DMS53 (cell line): ENCODE measurements around the gene S100A12.

Experiments
- DNase-seq: peaks from one replicate; lab custom pipeline; 2025; lab: John Stamatoyannopoulos, UW

S100A12 gene

DNA sequence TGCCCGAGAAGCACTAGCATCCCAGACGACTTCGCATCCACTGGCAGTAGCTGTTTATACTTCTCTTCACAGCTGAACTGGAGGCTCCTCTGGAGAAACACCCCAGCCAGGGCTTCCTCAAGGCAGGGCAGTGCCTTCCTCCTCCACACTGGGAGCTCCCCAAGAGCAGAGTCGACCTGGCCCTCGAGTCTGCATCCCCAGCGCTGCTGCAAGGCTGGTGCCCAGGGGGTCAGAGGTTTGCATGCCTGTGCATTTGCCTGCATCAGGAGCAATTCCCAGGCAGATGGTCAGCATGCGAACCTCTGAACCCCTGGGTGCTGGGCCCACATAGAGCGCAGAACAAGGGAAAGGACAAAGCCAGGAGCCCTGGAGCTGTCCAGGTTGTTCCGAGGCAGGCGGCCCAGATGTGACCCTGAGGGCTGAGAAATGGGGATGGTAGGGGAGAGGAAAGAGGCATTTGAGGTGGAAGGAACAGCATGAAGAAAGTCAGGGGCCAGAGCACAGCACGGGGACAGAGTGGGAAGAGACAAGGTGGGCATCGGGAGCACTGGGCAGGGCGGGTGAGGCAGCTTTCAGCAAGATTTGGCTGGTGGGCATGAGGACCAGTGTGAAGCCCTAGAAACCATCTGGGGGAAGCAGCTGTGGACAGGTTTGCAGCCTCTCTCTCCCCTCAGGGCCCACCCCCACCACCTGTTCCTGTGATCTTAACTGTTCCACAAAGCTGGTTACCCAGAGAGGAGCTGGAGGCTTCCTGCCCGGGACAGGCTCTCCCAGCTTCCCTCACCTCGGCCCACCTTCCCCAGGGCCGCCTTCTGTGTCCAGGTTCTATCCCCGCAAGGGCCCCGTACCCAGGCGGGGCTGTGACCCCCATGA is 21.9 kb upstream of the S100A12 start:
- no peak for DNase-seq

DNA sequence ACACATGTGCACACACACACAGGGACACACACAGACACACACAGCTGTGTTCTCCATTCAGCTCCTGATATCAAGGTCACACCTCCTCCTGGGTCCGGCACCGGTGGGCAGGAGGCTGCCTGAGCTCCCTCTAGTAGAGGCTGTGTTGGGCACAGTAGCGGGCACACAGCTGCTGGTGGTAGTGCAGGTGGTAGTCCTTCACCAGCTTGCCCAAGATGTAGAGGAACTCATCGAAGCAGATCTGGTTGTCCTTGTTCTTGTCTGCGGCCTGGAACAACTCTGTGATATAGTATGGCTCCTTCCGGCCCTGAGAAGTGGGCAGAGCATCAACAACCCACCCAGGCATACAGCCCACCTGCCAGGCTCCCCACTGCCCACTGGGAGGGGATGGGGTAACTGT is 21.0 kb upstream of the S100A12 start:
- no peak for DNase-seq

DNA sequence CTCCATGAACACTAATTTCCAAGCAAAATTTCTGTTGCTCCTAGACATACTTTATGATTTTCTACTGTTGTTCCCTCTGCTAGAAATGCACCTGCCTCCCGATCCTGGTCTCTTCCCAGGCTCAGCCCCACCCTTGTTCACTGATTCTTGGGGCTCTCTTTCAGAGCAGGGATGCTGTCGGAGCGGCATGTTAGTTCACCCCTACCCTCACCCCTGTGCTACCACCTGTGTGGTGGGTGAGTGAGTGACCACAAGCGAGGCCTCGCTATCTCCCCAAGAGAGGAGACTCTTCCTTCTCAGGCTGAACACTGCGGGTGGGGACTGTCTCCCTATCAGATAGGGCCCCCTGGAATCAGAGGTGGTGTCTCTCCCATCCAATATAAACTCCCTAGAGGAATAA is 20.4 kb upstream of the S100A12 start:
- DNase-seq, result no peak

DNA sequence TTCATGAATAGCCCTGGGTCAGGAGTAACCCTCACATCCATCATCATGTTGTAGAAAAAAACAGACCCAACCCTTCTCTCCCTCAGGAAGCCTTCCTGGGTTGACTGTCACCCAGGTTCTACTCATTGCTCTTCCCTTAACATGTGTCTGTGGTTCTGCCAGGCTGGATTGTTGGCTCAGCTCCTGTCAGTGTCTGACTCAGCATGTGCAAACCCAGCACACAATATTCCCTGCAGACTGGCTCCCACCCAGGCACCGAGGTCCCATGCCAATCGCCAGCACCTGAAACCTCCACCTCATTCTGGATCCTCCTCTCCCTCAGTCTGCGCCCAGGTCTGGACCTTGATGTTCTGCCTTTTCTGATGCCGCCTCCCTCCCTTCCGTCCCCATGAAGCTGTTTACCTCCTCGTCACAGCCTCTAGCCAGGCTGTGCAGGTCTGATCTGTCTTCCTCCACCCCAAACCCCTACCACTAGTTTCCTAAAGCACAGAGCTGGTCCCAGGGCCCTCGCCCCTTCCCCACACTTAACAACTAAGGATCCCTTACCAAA is 19.8 kb upstream of the S100A12 start:
- DNase-seq, result no peak

DNA sequence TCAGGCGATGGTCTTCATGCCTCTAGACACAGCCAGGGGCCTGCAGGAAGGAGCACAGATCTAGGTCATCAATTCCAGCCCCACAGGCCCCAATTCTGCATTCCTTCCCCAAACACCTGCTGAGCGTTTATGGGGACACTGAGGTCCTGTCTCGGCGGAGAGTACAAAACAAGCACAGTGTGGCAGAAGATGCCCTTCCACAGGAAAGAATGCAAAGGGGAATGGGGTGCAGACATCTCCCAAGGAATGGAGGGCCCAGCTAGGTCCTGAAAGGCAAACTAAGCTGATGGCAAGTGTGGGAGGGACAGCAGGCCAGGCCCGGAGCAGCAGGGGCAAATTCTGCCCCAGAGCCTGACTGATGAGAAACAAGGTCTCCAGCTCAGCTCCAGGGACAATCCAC is 19.0 kb upstream of the S100A12 start:
- DNase-seq, result no peak

DNA sequence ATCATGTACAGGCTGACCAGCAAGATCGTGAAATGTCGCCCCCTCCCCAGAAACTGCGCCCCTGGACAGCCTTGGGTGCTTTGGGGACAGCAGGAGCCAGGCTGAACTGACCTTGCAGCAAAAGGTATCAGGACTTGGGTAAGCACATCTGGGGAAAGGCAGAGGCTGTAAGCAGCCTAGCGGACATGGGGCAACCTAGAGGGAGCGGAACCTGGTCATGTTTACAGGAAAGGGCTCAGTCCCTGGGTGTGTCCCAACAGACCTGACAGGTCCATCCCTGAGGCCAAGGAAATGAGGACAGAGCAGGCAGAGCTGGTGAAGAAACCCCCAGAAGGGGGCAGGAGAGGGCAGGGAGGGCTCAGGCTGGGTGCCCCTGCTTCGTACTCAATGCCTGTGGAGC is 18.5 kb upstream of the S100A12 start:
- no peak for DNase-seq

DNA sequence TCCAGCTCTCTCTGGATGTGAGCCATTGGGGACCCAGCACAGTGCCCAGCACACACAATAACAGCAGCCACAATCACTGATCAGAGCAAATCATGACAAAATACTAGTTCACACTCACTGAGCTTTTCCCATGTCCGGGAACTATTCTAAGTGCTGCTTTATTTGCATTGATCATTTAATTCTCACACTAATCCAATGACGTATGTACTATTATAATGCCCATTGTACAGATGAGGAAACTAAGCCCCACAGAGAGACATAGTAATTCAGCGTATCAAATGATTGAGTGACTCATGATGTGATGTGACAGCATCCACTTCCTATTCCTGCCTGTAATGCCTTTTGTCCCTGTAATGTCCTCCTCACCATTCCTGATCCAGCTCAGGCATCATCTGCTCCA is 17.4 kb upstream of the S100A12 start:
- no peak for DNase-seq

DNA sequence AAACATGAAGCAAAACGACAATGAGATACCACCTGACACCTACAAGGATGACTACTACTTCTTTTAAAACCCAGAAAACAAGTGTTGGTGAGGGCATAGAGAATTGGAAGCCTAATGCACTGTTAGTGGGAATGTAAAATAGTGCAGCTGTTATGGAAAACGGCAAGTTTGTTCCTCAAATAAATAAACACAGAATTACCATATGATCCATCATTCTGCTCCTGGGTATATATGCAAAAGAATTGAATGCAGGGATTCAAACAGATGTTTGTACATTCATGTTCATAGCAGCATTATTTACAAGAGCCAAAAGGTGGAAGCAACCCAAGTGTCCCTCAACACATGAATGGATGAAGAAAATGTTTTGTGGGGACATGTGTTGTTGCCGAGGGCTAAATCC is 16.8 kb upstream of the S100A12 start:
- DNase-seq, result no peak

DNA sequence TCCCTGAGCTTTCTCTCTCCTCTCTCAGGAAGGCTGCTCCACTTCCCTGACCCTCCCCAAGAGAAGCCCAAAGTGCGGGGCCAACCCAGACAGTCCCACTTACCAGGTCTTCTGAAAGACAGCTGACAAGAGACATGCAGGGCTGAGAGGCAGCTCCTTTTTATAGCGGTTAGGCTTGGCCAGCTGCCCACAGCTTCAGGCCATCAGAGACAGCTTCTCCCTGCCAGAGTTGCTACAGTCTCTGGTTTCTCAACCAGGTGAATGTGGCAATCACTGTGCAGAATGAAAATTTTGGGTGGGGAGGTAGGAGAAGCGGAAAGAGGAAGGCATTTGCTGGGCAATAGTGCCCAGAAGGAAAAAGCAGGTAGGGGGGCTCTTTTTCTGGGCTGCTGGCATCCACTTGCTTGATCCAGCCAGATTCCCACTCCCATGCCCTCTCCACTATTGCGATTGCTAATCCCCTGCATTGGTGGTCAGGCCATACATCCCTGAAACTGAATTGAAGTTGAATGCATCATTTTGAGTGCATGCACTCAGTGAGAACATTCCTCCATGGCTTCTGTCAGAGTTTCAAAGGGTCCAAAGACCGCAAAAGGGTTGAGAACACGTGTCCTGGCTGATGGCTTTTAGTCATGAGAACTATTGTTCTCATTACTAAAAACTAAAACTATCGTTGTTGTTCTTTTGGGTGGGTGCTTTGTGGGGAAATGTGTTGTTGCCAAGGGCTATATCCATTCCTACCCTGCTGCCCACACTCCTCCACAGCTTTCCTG is 15.7 kb upstream of the S100A12 start, which contains the start of gene S100A8:
Gene S100A8 (minus strand): TSS at position 136 of the 773 bp plus-strand sequence. CDS start 538 bp downstream, outside the sequence.
- no peak for DNase-seq

DNA sequence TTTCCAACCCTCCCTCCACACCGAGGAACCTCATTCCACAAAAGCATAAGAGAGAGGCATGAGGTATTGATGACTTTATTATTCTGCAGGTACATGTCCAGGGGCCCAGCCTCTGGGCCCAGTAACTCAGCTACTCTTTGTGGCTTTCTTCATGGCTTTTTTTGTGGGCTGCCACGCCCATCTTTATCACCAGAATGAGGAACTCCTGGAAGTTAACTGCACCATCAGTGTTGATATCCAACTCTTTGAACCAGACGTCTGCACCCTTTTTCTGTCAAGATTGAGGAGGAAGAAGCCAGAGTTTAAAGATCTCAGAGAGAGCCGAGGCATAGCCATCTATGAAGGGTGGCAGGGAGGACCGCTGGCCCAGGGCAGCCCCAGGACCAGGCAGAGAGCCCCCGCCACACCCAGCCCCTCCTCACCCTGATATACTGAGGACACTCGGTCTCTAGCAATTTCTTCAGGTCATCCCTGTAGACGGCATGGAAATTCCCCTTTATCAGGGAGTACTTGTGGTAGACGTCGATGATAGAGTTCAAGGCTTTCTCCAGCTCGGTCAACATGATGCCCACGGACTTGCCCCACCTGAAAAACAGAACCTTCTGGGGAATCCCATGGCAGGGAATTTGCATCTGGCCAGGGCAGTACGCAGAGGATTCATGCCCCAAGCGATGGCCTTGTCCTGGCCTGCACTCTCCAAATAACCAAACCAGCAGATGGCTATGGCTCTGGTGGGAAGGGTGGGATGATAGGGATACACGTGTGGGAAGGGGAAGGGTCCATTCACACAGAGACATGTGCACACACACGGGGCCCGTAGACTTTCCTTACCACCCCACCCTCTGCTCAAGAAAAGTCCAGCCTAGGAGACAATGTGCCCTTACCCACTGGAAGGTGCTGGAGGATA is 14.8 kb upstream of the S100A12 start:
- no peak for DNase-seq

DNA sequence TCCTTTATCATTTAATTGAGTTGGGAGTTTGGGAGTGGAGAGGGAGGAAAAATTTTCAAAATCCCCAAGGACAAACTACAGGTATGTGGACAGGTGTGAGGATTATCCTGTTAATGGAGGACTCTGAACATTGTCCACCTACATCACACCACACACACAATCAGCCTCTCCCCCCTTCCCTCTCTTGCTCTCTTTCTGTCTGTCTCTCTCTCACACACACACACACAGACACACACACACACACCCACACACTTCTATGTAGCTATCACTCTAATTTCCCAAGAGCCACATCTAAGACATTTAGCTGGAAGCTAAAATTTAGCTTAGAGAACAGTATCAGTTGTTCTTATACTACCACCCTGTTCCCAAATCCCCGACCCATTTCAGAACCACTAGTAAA is 14.0 kb upstream of the S100A12 start:
- no peak for DNase-seq

DNA sequence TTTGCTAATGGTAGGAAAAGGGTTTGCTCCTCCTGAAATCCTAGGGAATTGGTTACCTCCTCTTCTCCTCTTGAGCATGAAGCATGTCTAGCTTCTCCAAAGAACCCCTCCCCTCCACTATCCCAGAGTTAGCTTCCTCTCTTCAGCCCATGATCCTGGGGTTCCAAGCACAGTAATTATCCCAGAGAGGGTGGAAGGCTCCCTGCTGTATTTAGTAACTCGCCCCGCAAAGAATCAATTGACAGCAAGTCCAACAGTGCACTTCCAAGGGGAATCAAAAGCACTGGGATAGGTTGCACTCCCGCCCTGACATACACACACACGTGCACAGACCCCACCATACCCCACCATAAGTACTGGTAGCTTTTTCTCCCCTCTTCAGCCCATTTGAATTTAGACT is 12.4 kb upstream of the S100A12 start:
- DNase-seq, result no peak

DNA sequence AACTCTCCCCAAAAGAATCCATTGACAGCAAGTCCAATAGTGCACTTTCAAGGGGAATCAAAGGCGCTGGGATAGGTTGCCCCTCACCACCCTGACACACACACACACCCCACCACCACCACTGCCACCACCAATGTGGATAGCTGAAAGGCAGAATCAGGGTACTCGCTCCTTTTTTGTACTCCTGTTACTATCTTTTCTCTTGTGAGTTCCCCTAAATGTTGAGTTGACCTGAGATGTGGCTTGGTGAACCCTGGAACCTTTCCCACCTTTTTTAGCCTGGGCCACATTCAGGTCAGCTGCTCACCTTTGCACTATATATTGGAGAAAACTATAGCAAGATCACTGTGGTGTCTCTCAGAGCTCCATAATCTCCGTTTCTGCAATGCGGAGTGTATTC is 11.6 kb upstream of the S100A12 start:
- no peak for DNase-seq

DNA sequence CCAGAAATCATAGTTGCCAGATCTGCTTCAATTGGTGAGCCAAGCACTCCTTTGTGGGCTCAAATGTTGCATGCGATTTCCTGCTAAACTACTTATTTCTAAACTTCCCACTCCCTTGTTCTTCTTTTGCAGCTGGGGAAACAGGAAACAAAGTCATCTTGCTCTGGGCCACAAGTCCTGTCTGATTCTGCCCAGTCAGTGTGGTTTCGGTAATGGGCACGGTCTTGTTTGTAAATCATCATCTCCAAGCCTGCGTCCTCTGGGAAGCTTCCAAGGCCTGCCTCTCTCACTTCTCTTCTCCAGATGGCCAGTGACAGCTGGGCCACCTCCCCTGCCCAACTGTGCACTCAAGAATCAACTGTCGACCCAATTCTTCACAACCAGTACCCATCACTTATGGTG is 11.1 kb upstream of the S100A12 start:
- no peak for DNase-seq

DNA sequence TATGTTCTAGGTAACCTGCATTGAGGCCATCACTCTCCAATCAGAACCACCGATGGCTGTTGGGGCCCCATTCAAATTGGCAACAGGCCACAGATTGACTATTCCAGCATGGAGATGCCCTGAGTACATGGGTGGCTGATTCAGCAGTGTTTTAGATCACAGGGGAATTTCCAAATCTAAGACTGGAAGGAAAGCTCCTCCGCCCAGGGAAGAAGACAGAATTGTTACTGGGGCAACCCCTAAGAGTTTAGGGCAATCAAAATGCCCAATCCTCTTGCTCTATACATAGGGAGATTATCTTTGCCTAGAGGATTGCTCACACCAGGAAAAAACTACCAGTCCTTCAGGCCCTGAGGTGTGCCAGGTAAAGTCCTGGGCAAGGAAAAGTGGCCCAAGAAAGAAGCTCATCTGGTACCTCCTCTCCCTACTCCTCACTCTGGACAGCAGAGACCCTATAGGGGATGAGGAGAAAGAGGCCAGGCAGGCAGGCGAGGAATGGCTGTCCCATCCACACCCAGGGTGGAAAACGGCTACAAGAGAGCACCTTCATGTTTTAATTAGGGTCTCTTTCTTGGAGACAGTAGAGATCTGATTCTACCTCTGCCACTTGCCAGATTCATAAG is 9.6 kb upstream of the S100A12 start:
- no peak for DNase-seq

DNA sequence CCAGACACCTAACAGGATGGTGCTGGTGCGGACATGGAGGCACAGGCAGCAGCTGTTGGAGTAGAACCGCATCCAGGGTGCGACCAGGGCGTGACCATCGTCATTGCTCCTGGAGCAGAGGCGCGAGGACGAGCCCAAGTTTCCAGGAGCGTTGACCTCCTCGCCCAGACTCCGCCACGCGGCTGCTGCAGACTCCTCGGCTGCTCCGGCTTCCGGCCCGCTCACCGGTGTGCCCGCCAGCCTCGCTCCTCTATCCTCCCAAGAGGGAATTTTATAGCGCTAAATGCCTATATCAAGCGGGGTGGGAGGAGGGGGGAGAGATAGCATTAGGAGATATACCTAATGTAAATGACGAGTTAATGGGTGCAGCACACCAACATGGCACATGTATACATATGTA is 5.3 kb upstream of the S100A12 start:
- no peak for DNase-seq

DNA sequence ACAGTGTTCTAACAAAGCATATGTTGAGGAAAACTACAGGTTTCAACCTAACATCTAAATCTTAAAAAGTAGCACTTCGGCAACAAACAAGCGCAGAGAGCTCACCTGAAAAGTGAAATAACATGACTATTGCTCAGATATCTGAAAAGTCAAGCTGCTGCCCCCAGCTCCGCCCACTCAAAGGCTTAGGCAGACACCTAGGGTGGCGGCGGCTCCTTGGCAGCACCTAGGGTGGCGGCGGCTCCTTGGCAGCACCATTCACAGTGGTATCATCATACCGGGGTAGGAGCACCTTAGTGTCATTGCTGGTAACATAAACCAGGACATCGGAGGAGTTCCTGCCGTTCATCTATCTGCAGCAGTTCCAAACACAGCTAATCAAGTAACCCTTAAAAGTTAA is 4.2 kb upstream of the S100A12 start:
- DNase-seq, result no peak

DNA sequence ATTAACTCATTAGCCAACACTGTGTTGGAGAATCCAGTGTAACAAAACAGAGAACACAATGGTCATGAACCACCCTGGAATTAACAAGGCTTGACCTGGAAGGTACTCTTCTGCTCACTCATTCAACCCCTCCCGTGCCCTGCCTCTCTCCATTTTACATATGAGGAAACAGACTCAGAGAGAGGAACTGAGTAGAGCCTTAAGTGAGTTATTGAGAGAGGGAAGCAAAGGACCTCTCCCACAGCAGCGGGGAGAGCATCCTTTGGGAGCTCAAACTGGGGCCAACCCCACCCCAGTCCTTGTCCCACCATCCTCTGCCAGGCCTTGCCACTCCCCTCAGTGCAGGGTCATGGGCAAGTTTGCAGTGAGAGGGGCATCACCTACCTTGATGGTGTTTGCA is 1.4 kb downstream of the S100A12 start:
- no peak for DNase-seq

DNA sequence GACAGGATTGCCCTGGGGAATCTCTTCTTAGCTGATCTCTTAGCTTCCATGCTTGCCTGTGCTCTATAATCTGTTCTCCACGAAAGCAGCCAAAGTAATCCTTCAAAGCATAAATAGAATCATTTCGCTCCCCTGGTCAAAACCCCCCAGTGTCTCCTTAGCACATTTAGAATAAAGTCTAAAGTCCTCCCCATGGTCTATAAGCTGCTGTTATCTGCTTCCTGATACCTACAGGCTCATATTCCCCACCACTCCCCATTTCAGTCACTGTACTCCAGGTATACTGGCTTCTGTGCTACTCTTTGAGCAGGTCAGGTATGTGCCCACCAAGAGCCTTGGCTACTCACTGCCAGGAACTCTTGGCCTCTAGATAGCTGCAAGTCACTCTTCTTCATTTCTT is 2.9 kb downstream of the S100A12 start:
- no peak for DNase-seq

DNA sequence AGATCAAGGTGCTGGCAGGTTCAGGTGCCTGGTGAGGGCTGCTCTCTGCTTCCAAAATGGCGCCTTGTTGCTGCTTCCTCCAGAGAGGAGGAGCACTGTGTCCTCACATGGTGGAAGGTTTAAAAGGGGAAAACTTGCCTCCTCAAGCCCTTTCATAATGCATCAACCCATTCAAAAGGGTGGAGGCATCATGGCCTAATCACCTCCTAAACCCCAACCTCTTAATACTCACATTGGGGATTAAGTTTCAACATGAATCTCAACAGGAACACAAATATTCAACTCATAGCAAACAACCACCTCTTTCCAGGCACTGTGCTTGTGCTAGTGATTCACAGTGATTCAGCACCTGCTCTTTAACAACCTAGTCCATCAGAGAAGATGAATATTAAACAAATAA is 4.2 kb downstream of the S100A12 start:
- DNase-seq, result no peak

DNA sequence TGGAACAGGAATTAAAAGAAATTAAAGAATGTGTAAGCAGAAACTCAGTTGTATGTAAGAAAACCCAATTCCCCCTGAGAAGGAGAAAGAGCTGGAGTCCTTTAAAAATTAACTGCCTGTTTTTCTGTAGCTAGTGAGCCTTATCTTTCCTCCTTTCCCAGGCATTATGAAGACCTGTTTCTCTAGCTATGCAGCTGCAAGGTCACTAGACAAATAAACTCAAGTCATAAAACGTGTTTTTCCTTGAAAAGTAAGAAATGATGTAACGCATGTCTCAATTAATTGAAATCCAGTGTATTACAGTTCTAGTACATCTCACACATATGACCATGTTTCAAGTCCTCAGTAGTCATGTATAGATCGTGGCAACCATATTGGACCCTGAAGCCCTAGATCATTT is 5.3 kb downstream of the S100A12 start:
- no peak for DNase-seq

DNA sequence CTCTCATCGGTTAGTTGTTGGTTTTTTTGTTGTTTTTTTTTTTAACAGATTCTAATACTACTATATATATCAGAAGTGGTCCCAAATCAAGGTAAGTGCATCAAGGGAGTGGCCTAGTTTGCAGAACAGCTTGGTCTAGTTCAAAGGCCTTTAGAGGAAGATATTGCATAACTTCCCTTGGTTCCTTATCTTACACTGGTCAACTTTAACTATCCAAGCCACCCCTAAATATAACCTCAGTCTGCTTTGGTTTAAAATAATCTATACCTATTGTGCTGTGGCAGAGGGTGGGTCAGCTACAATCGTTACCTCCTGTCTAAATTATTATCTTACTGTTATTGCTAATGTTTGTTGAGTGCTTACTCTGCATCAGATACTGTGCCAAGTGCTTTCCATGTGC is 6.9 kb downstream of the S100A12 start:
- DNase-seq, result no peak
